Posterior cingulate gyrus (tissue), 11 donors: ENCODE data around the gene TGIF2.
"Not testable (repeated sequence)": the region's sequence is repeated elsewhere in the genome, so short reads cannot be mapped to it uniquely, and the experiment has no call there.

Experiments used
- DNase-seq, 10 donors: peaks; one replicate each; pipeline versions ENCODE4 v3.0.0 to v3.0.0-alpha.2; 2020 to 2021; ENCODE audit warnings: mixed read lengths in 3 of 10
- intact Hi-C: fragments of 100-400 bp; cut with DNase I; formaldehyde crosslinking; loops from one replicate; pipeline ENCODE4 v1.15.1; 2023

The TGIF2 gene

GRCh38 chr20:36544134-36545018, 29.0 kb upstream of the TGIF2 start:
- DNase-seq, result peak in 2 of 10 donors; percentile 56 to 75
- intact Hi-C loops, result no loop called here

GRCh38 chr20:36546111-36546736, 27.2 kb upstream of the TGIF2 start:
- DNase-seq, result peak in 1 of 10 donors; percentile 72
- intact Hi-C loops, result no loop called here

GRCh38 chr20:36547186-36548005, 26.0 kb upstream of the TGIF2 start:
- DNase-seq, result peak in 2 of 10 donors; percentile 30 to 76
- intact Hi-C loops, result no loop called here

- no peak for DNase-seq
- intact Hi-C loops, result no loop called here
Measured at GRCh38 chr20:36548006-36548315, 25.4 kb upstream of the TGIF2 start.

GRCh38 chr20:36548704-36549627, 24.4 kb upstream of the TGIF2 start:
- DNase-seq, result peak in 2 of 10 donors; percentile 54 to 61
- intact Hi-C loops, result no loop called here

GRCh38 chr20:36549628-36549941, 23.8 kb upstream of the TGIF2 start:
- peak in 1 of 10 donors; percentile 52 for DNase-seq
- intact Hi-C loops, result no loop called here

- intact Hi-C loops, result no loop called here
- peak in 2 of 10 donors; percentile 51 to 55 for DNase-seq
Measured at GRCh38 chr20:36549942-36550789, 23.2 kb upstream of the TGIF2 start.

GRCh38 chr20:36550790-36551299, 22.6 kb upstream of the TGIF2 start:
- intact Hi-C loops, result no loop called here
- peak in 2 of 10 donors; percentile 37 to 43 for DNase-seq

GRCh38 chr20:36555248-36555647, 18.1 kb upstream of the TGIF2 start:
- intact Hi-C loops, result loop anchor here (5.0 kb wide), 1 partner anchor 37 kb away; no protein-coding TSS in a partner anchor
- no peak for DNase-seq

GRCh38 chr20:36562724-36563123, 10.7 kb upstream of the TGIF2 start:
- intact Hi-C loops, result no loop called here
- DNase-seq, result no peak

GRCh38 chr20:36563374-36563773, 10.0 kb upstream of the TGIF2 start:
- no peak for DNase-seq
- intact Hi-C loops, result no loop called here

- intact Hi-C loops, DNase-seq: not testable (repeated sequence)
Measured at GRCh38 chr20:36564078-36564725, 9.2 kb upstream of the TGIF2 start.

GRCh38 chr20:36564726-36565121, 8.7 kb upstream of the TGIF2 start:
- DNase-seq, intact Hi-C loops: not testable (repeated sequence)

- no peak for DNase-seq
- intact Hi-C loops, result no loop called here
Measured at GRCh38 chr20:36565520-36565919, 7.9 kb upstream of the TGIF2 start.

GRCh38 chr20:36569847-36570429, 3.5 kb upstream of the TGIF2 start:
- no peak for DNase-seq
- intact Hi-C loops, result no loop called here

- intact Hi-C loops, result no loop called here
- DNase-seq, result peak in 1 of 10 donors; percentile 5
Measured at GRCh38 chr20:36571564-36572504, 1.6 kb upstream of the TGIF2 start.

- peak in 1 of 10 donors; percentile 9 for DNase-seq
- intact Hi-C loops, result no loop called here
Measured at GRCh38 chr20:36572701-36573102, 695 bp upstream of the TGIF2 start.
